A549 (cell line): ENCODE results near the gene FKBP2. TPM values are rescaled to one million over a fixed set of nuclear protein-coding genes. Genes with fewer than 3 reads are reported as not detected.

ENCODE experiments used
- ATAC-seq, 2 experiments: fragments of 200-7000 bp in 1 of 2; fragments of >200 bp in 1 of 2; cut with Nextera tagmentation in 1 of 2; cut with Tn5 transposase in 1 of 2; 3 replicates each; pipeline versions ENCODE4 v1.8.0 to v1.9.1; 2018 to 2020; ENCODE audit warnings: mild to moderate bottlenecking in 1 of 2, moderate library complexity in 1 of 2
- CTCF ChIA-PET: fragments of 300-600 bp; sonication (Branson Sonifier 250); formaldehyde crosslinking; extraction: SDS; loops from one replicate; lab custom pipeline; 2021; ENCODE audit warnings: antibody characterized with exemption, inconsistent platforms; lab: Yijun Ruan, JAX
- POLR2A ChIA-PET: fragments of 350-600 bp; formaldehyde crosslinking; extraction: SDS; loops from one replicate; lab custom pipeline; 2021; ENCODE audit warnings: antibody characterized with exemption, inconsistent platforms; lab: Yijun Ruan, JAX
- DNase-seq, 2 experiments: peaks; one replicate each; pipeline versions ENCODE4 v3.0.0 to v3.0.0-alpha.2; 2011 to 2016; ENCODE audit warnings: low read depth in 1 of 2, low spot score in 1 of 2
- FAIRE-seq: peaks from 2 replicates; lab custom pipeline; 2011; peaks lifted over from hg19 to GRCh38; lab: Jason Lieb, UNC
- H3K27ac ChIP-seq, 2 experiments: fragments of >200 bp; sonication (Bioruptor Twin); formaldehyde crosslinking; 3 replicates each; pipeline ENCODE4 v1.5.1; 2016 to 2017
- H3K4me1 ChIP-seq: fragments of >200 bp; sonication (Bioruptor Twin); formaldehyde crosslinking; 3 replicates; pipeline ENCODE4 v1.6.1; 2016
- H3K4me2 ChIP-seq: fragments of >200 bp; sonication (Bioruptor Twin); formaldehyde crosslinking; 3 replicates; pipeline ENCODE4 v1.6.1; 2016
- H3K4me3 ChIP-seq: fragments of >200 bp; sonication (Bioruptor Twin); formaldehyde crosslinking; 3 replicates; pipeline ENCODE4 v1.5.1; 2016
- H3K9me3 ChIP-seq: fragments of >200 bp; sonication (Bioruptor Twin); formaldehyde crosslinking; 3 replicates; pipeline ENCODE4 v1.6.1; 2016
- ATOH8 ChIP-seq: fragments of 250-450 bp; sonication (Bioruptor Pico); IDR thresholded peaks from 2 replicates; pipeline ENCODE4 v1.5.0; 2020; ENCODE audit warnings: low read depth, mild to moderate bottlenecking, moderate library complexity
- CBX2 ChIP-seq: fragments of 200-600 bp; sonication (generic); IDR thresholded peaks from 2 replicates; pipeline ENCODE4 v1.6.1; 2016; ENCODE audit warnings: low read depth, mild to moderate bottlenecking, borderline replicate concordance
- CBX8 ChIP-seq: fragments of 200-600 bp; sonication (generic); IDR thresholded peaks from 2 replicates; pipeline ENCODE4 v1.6.1; 2016
- CEBPB ChIP-seq, 2 experiments: fragments of >200 bp in 1 of 2; sonication (Bioruptor Twin) in 1 of 2; formaldehyde crosslinking in 1 of 2; IDR thresholded peaks; 2 replicates each; pipeline ENCODE4 v1.6.1; 2012 to 2016
- CHD2 ChIP-seq: fragments of 150-350 bp; IDR thresholded peaks from 2 replicates; pipeline ENCODE4 v1.6.1; 2014; ENCODE audit warnings: low read length; ENCODE audit not compliant: partially characterized antibody
- CTCF ChIP-seq: fragments of >200 bp; sonication (Bioruptor Twin); formaldehyde crosslinking; IDR thresholded peaks from 3 replicates; pipeline ENCODE4 v1.5.1; 2016
- E2F6 ChIP-seq: IDR thresholded peaks from 2 replicates; pipeline ENCODE4 v1.6.1; 2012; ENCODE audit warnings: low read depth, borderline replicate concordance
- FOSB ChIP-seq: fragments of 250-450 bp; sonication (Bioruptor Pico); IDR thresholded peaks from 2 replicates; pipeline ENCODE4 v1.5.0; 2020; ENCODE audit warnings: mild to moderate bottlenecking, moderate library complexity
- HES2 ChIP-seq: fragments of >200 bp; sonication (Bioruptor Twin); formaldehyde crosslinking; IDR thresholded peaks from 2 replicates; pipeline ENCODE4 v1.6.1; 2016
- HEYL ChIP-seq: fragments of 250-450 bp; sonication (Bioruptor Pico); IDR thresholded peaks from 2 replicates; pipeline ENCODE4 v1.8.0; 2021; ENCODE audit warnings: mild to moderate bottlenecking, moderate library complexity
- JUN ChIP-seq, 2 experiments: fragments of >200 bp; sonication (Bioruptor Twin); formaldehyde crosslinking; IDR thresholded peaks; 2 replicates in 1 of 2; 3 replicates in 1 of 2; pipeline ENCODE4 v1.6.1; 2016 to 2017
- JUNB ChIP-seq: fragments of >200 bp; sonication (Bioruptor Twin); formaldehyde crosslinking; IDR thresholded peaks from 2 replicates; pipeline ENCODE4 v1.6.1; 2016
- KDM5A ChIP-seq: fragments of 200-600 bp; sonication (generic); IDR thresholded peaks from 2 replicates; pipeline ENCODE4 v1.6.1; 2016; ENCODE audit warnings: antibody characterized with exemption, mild to moderate bottlenecking
- MAFK ChIP-seq: fragments of 450-650 bp; IDR thresholded peaks from 2 replicates; pipeline ENCODE4 v1.6.1; 2014; ENCODE audit not compliant: partially characterized antibody
- MAX ChIP-seq: IDR thresholded peaks from 2 replicates; pipeline ENCODE4 v1.6.1; 2012
- POLR2A ChIP-seq: IDR thresholded peaks from 2 replicates; pipeline ENCODE4 v1.6.1; 2012; ENCODE audit warnings: mild to moderate bottlenecking, low read length
- RAD21 ChIP-seq, 2 experiments: fragments of >200 bp in 1 of 2; sonication (Bioruptor Twin) in 1 of 2; formaldehyde crosslinking in 1 of 2; IDR thresholded peaks in 1 of 2; conservative IDR thresholded peaks in 1 of 2; 2 replicates in 1 of 2; 3 replicates in 1 of 2; pipeline ENCODE4 v1.6.1; 2012 to 2018; ENCODE audit warnings: inconsistent platforms in 1 of 2
- RARB ChIP-seq: fragments of 250-450 bp; sonication (Bioruptor Pico); IDR thresholded peaks from 2 replicates; pipeline ENCODE4 v1.8.0; 2021; ENCODE audit warnings: mild to moderate bottlenecking, moderate library complexity
- RCOR1 ChIP-seq: fragments of 150-350 bp; IDR thresholded peaks from 2 replicates; pipeline ENCODE4 v1.6.1; 2014; ENCODE audit warnings: antibody characterized with exemption, low read length, low read depth
- SREBF2 ChIP-seq: fragments of 450-650 bp; IDR thresholded peaks from 2 replicates; pipeline ENCODE4 v1.6.1; 2014; ENCODE audit warnings: mild to moderate bottlenecking, moderate library complexity
- TFCP2L1 ChIP-seq: fragments of 250-450 bp; sonication (Bioruptor Pico); IDR thresholded peaks from 2 replicates; pipeline ENCODE4 v1.5.0; 2021; ENCODE audit warnings: mild to moderate bottlenecking
- WGBS: methylation state at CpG from one replicate; pipeline ENCODE4 v1.1.6; 2017; ENCODE audit errors: missing lambda C conversion rate; 5-methylcytosine and 5-hydroxymethylcytosine counted together
- polyA plus RNA-seq, 4 experiments: library from polyadenylated mRNA; depleted of rRNA in 3 of 4; stranded (reverse); fragments of >200 nt; fragmentation: RNase III in 1 of 4; extraction: RNeasy Plus Mini Kit Qiagen cat#74134 plus additional on column Dnase treatment in 1 of 4; gene quantifications; 2 replicates in 3 of 4; 3 replicates in 1 of 4; pipeline ENCODE4 v1.2.3, GENCODE V29; 2011 to 2017

Gene FKBP2
- polyA plus RNA-seq, 2 of the 4 experiments (the other 2 are of a cell fraction), result 40.5 to 131 TPM

- ATAC-seq (no peak), DNase-seq (no peak)
- POLR2A ChIA-PET, result no interaction called here
These were observed 18.7 kb downstream of the FKBP2 start for GRCh38 chr11:64259533-64260067.

GRCh38 chr11:64260147-64260708 lies 19.3 kb downstream of the FKBP2 start:
- H3K27ac ChIP-seq, result no peak overlapping the region
- no peak for TF ChIP-seq TFCP2L1 (CRISPR knock-in tag)
- TF ChIP-seq RARB (CRISPR knock-in tag), result no peak
- no peak for TF ChIP-seq JUN (IDR thresholded peaks at IDR 0.05)
- POLR2A ChIA-PET, result interaction anchor here (0.6 kb wide), 1 partner anchor 57 kb away, joined by 3 read pairs; the partner anchor contains the start of gene TRMT112
- H3K9me3 ChIP-seq, result no peaks in the 10 kb centered on the region
- ATAC-seq (no peak), DNase-seq (no peak), FAIRE-seq (no peak)
- no peak overlapping the region for H3K4me2 ChIP-seq
- CTCF ChIA-PET, result interaction anchor here (13.4 to 16.0 kb wide), 2 partner anchors 13 to 43 kb away, joined by 220 read pairs; partner anchors contain the start of genes CATSPERZ, ESRRA, PLCB3 and PPP1R14B
- 88% methylated on average over 6 of the region's 6 CpGs for WGBS
- no peak overlapping the region for H3K4me3 ChIP-seq
- peaks cover 4% of the 10 kb centered on the region; the same call in 1 of the 3 replicates for H3K4me1 ChIP-seq

More at GRCh38 chr11:64259533-64260067, 18.7 kb downstream of the FKBP2 start:
- TF ChIP-seq RAD21 (conservative IDR thresholded peaks at IDR 0.05 in 1 of 2, IDR thresholded peaks at IDR 0.05 in 1 of 2) (no peak), SREBF2 (no peak), HES2 (no peak), HEYL (no peak), ATOH8 (CRISPR knock-in tag) (no peak), RCOR1 (no peak), CEBPB (IDR thresholded peaks at IDR 0.05) (no peak), CBX8 (no peak), RARB (CRISPR knock-in tag) (no peak), KDM5A (no peak), POLR2A (no peak), JUNB (no peak), CBX2 (no peak), CTCF (no peak), MAX (no peak), FOSB (CRISPR knock-in tag) (no peak)
- no peak overlapping the region for H3K27ac ChIP-seq
- no peak for FAIRE-seq
- CTCF ChIA-PET, result interaction anchor here (6.4 to 16.0 kb wide), 3 partner anchors 12 to 43 kb away, joined by 76 to 220 read pairs (median 220); partner anchors contain the start of genes CATSPERZ, ESRRA, PLCB3 and PPP1R14B
- 85% methylated on average over 4 of the region's 4 CpGs for WGBS
- no peaks in the 10 kb centered on the region for H3K9me3 ChIP-seq
- H3K4me3 ChIP-seq, result no peak overlapping the region
- peaks cover 4% of the 10 kb centered on the region; the same call in 1 of the 3 replicates for H3K4me1 ChIP-seq
- no peak overlapping the region for H3K4me2 ChIP-seq

- ATAC-seq (no peak), DNase-seq (no peak), FAIRE-seq (no peak)
- no peak for TF ChIP-seq CHD2
- no peak for TF ChIP-seq RAD21 (conservative IDR thresholded peaks at IDR 0.05 in 1 of 2, IDR thresholded peaks at IDR 0.05 in 1 of 2)
- TF ChIP-seq MAFK, result no peak
- TF ChIP-seq JUNB, result no peak
- no peak for TF ChIP-seq JUN (IDR thresholded peaks at IDR 0.05)
- no peak for TF ChIP-seq E2F6
- TF ChIP-seq TFCP2L1 (CRISPR knock-in tag), result no peak
- TF ChIP-seq FOSB (CRISPR knock-in tag), result no peak
- no peak for TF ChIP-seq CBX8
- H3K4me3 ChIP-seq, result no peak overlapping the region
- no peak overlapping the region for H3K27ac ChIP-seq
- WGBS, result 93% methylated on average over 13 of the region's 18 CpGs
- no peaks in the 10 kb centered on the region for H3K9me3 ChIP-seq
- peaks cover 2% of the 10 kb centered on the region; the same call in 1 of the 3 replicates for H3K4me1 ChIP-seq
- POLR2A ChIA-PET, result no interaction called here
- no peak overlapping the region for H3K4me2 ChIP-seq
- CTCF ChIA-PET, result interaction anchor here (13.4 to 16.0 kb wide), 2 partner anchors 14 to 41 kb away, joined by 220 read pairs; partner anchors contain the start of genes CATSPERZ, ESRRA, PLCB3 and PPP1R14B
These were observed 20.7 kb downstream of the FKBP2 start for GRCh38 chr11:64261556-64262080.
